LNCaP clone FGC (cell line): ENCODE measurements around the gene KIAA0319L.

Source experiments
- DNase-seq: peaks from one replicate; pipeline ENCODE4 v3.0.0-alpha.2; 2011; ENCODE audit warnings: low read depth
- H3K4me3 ChIP-seq: 2 replicates; pipeline ENCODE4 v1.5.1; 2011; ENCODE audit warnings: mild to moderate bottlenecking, low read depth, low read length, control low read depth
- CTCF ChIP-seq: IDR thresholded peaks from 2 replicates; pipeline ENCODE4 v1.5.1; 2012; ENCODE audit warnings: mild to moderate bottlenecking; ENCODE audit not compliant: control insufficient read depth, insufficient read depth; ENCODE audit errors: extremely low read depth

Gene KIAA0319L

GRCh38 chr1:35568975-35569395, 11.8 kb upstream of the KIAA0319L start:
- peak; percentile 89 for TF ChIP-seq CTCF
- DNase-seq = no peak
- no peak overlapping the region for H3K4me3 ChIP-seq

GRCh38 chr1:35567947-35568558, 10.8 kb upstream of the KIAA0319L start:
- DNase-seq = no peak
- no peak overlapping the region for H3K4me3 ChIP-seq
- TF ChIP-seq CTCF = no peak

GRCh38 chr1:35565742-35566133, 8.5 kb upstream of the KIAA0319L start:
- TF ChIP-seq CTCF = no peak
- DNase-seq = no peak
- no peak overlapping the region for H3K4me3 ChIP-seq

- no peak for DNase-seq
- H3K4me3 ChIP-seq = no peak overlapping the region
- no peak for TF ChIP-seq CTCF
These were observed 7.9 kb upstream of the KIAA0319L start for GRCh38 chr1:35564884-35565741.

- no peak overlapping the region for H3K4me3 ChIP-seq
- peak; percentile 88 for TF ChIP-seq CTCF
- peak; percentile 36 for DNase-seq
These were observed 7.1 kb upstream of the KIAA0319L start for GRCh38 chr1:35564037-35564883.

GRCh38 chr1:35563166-35563565, 6.0 kb upstream of the KIAA0319L start:
- H3K4me3 ChIP-seq = no peak overlapping the region
- no peak for TF ChIP-seq CTCF
- DNase-seq = no peak
